ENCODE results near the gene GCSH. TPM values are rescaled to one million over a fixed set of nuclear protein-coding genes. Genes with fewer than 3 reads are reported as not detected.

GCSH gene
- total RNA-seq, 2 donors from 2014 or later = 12.4 to 12.6 TPM

GRCh38 chr16:81060576-81061306, 35.5 kb downstream of the GCSH start:
- Mint-ChIP-seq H3K4me1 (ENCODE audit: low read depth) (no peaks in the 10 kb centered on the region), H3K27ac (no peak overlapping the region), H3K9me3 (no peaks in the 10 kb centered on the region), H3K27me3 (ENCODE audit: low read depth) (no peaks in the 10 kb centered on the region), H3K4me3 (no peak overlapping the region), H3K36me3 (ENCODE audit: insufficient read depth in 2 of 2) (no peaks in the 10 kb centered on the region)
- ATAC-seq (replicated peaks in 1 of 2) (no peak), DNase-seq (no peak)

- H3K9me3 Mint-ChIP-seq = peaks cover 8% of the 10 kb centered on the region in 2 donors
- DNase-seq = no peak
- H3K4me1 Mint-ChIP-seq (ENCODE audit: low read depth) = no peaks in the 10 kb centered on the region
- peaks cover 7 to 12% of the 10 kb centered on the region in 2 donors for H3K36me3 Mint-ChIP-seq (ENCODE audit: insufficient read depth in 2 of 2)
- ATAC-seq (replicated peaks in 1 of 2) = no peak
- H3K4me3 Mint-ChIP-seq = no peak overlapping the region
- H3K27me3 Mint-ChIP-seq (ENCODE audit: low read depth) = no peaks in the 10 kb centered on the region
- no peak overlapping the region for H3K27ac Mint-ChIP-seq
These were observed 42.4 kb downstream of the GCSH start for GRCh38 chr16:81053761-81054160.

GRCh38 chr16:81042821-81043220, 53.4 kb downstream of the GCSH start:
- no peak overlapping the region for H3K27ac Mint-ChIP-seq
- peaks cover 8% of the 10 kb centered on the region for H3K4me1 Mint-ChIP-seq (ENCODE audit: low read depth)
- H3K36me3 Mint-ChIP-seq (ENCODE audit: insufficient read depth in 2 of 2) = peaks cover 7 to 10% of the 10 kb centered on the region in 2 donors

GRCh38 chr16:81041696-81042095, 54.5 kb downstream of the GCSH start:
- H3K27me3 Mint-ChIP-seq (ENCODE audit: low read depth) = no peaks in the 10 kb centered on the region
- ATAC-seq (replicated peaks in 1 of 2) (no peak), DNase-seq (no peak)
- no peak overlapping the region for H3K27ac Mint-ChIP-seq
- no peaks in the 10 kb centered on the region for H3K9me3 Mint-ChIP-seq
- peaks cover 19% of the 10 kb centered on the region for H3K4me1 Mint-ChIP-seq (ENCODE audit: low read depth)
- H3K36me3 Mint-ChIP-seq (ENCODE audit: insufficient read depth in 2 of 2) = peaks cover 7 to 11% of the 10 kb centered on the region in 2 donors
- no peak overlapping the region for H3K4me3 Mint-ChIP-seq

More at GRCh38 chr16:81042821-81043220, 53.4 kb downstream of the GCSH start:
- no peak for ATAC-seq (replicated peaks in 1 of 2)
- DNase-seq = no peak
- H3K4me3 Mint-ChIP-seq = no peak overlapping the region
- H3K27me3 Mint-ChIP-seq (ENCODE audit: low read depth) = no peaks in the 10 kb centered on the region
- H3K9me3 Mint-ChIP-seq = no peaks in the 10 kb centered on the region

- Mint-ChIP-seq H3K4me1 (ENCODE audit: low read depth) (peaks cover 20% of the 10 kb centered on the region), H3K27ac (peak overlapping the region; percentile 11), H3K27me3 (ENCODE audit: low read depth) (no peaks in the 10 kb centered on the region), H3K9me3 (no peaks in the 10 kb centered on the region), H3K36me3 (ENCODE audit: insufficient read depth in 2 of 2) (peaks cover 7 to 11% of the 10 kb centered on the region in 2 donors), H3K4me3 (no peak overlapping the region)
- ATAC-seq (replicated peaks in 1 of 2) (no peak), DNase-seq (no peak)
These were observed 55.4 kb downstream of the GCSH start for GRCh38 chr16:81040842-81041241.

- ATAC-seq (replicated peaks in 1 of 2) = no peak
- Mint-ChIP-seq H3K4me3 (no peak overlapping the region), H3K9me3 (no peaks in the 10 kb centered on the region), H3K27ac (peak overlapping the region; percentile 80), H3K36me3 (ENCODE audit: insufficient read depth in 2 of 2) (peaks cover 7 to 11% of the 10 kb centered on the region in 2 donors), H3K27me3 (ENCODE audit: low read depth) (no peaks in the 10 kb centered on the region), H3K4me1 (ENCODE audit: low read depth) (peaks cover 23% of the 10 kb centered on the region)
- DNase-seq = no peak
These were observed 56.1 kb downstream of the GCSH start for GRCh38 chr16:81040131-81040530.

- Mint-ChIP-seq H3K27me3 (ENCODE audit: low read depth) (no peaks in the 10 kb centered on the region), H3K27ac (no peak overlapping the region), H3K36me3 (ENCODE audit: insufficient read depth in 2 of 2) (peaks cover 3 to 11% of the 10 kb centered on the region in 2 donors), H3K4me1 (ENCODE audit: low read depth) (peaks cover 27% of the 10 kb centered on the region), H3K4me3 (peak overlapping the region; percentile 87 to 92), H3K9me3 (no peaks in the 10 kb centered on the region)
- DNase-seq = no peak
- no peak for ATAC-seq (replicated peaks in 1 of 2)
These were observed 59.3 kb downstream of the GCSH start for GRCh38 chr16:81036751-81037350.

GRCh38 chr16:81035975-81036750, 60.0 kb downstream of the GCSH start:
- ATAC-seq (replicated peaks in 1 of 2) (peak; percentile 83 to 84), DNase-seq (peak; percentile 45 to 67)
- Mint-ChIP-seq H3K36me3 (ENCODE audit: insufficient read depth in 2 of 2) (peaks cover 3 to 7% of the 10 kb centered on the region in 2 donors), H3K4me1 (ENCODE audit: low read depth) (peaks cover 27% of the 10 kb centered on the region), H3K27ac (no peak overlapping the region), H3K4me3 (peak overlapping the region; percentile 87 to 92), H3K27me3 (ENCODE audit: low read depth) (no peaks in the 10 kb centered on the region), H3K9me3 (no peaks in the 10 kb centered on the region)

GRCh38 chr16:81035398-81035974, 60.7 kb downstream of the GCSH start, which contains the start of gene ATMIN:
Gene ATMIN, plus strand, starts transcription at chr16:81035842. Its CDS starts 29 bp downstream, at chr16:81035871.
- H3K36me3 Mint-ChIP-seq (ENCODE audit: insufficient read depth in 2 of 2) = peaks cover 3 to 7% of the 10 kb centered on the region in 2 donors
- DNase-seq = peak; percentile 89 to 96
- no peaks in the 10 kb centered on the region for H3K27me3 Mint-ChIP-seq (ENCODE audit: low read depth)
- H3K27ac Mint-ChIP-seq = no peak within 1 kb of the TSS
- H3K4me1 Mint-ChIP-seq (ENCODE audit: low read depth) = peaks cover 27% of the 10 kb centered on the region
- peak; percentile 95 to 96 for ATAC-seq (replicated peaks in 1 of 2)
- H3K9me3 Mint-ChIP-seq = no peaks in the 10 kb centered on the region
- peak within 1 kb of the TSS; percentile 87 to 92 for H3K4me3 Mint-ChIP-seq

Other genes with a start within 250 kb of the GCSH start
- 100 to 1,000 TPM; 114 to 121 TPM for gene CMC2, start 89.5 kb downstream of the GCSH start, total RNA-seq
- 10 to 100 TPM; 62.0 to 64.1 TPM for gene CENPN, start 89.2 kb downstream of the GCSH start, total RNA-seq
- 10 to 100 TPM; 19.2 to 23.9 TPM for gene ATMIN, start 60.6 kb downstream of the GCSH start, total RNA-seq
- gene C16orf46, start 19.2 kb downstream of the GCSH start, total RNA-seq = under 1 TPM in 1 of 2 donors, not detected in 1; 0.91 TPM
- not detected for gene BCO1, start 142.3 kb upstream of the GCSH start, total RNA-seq
- 10 to 100 TPM; 21.6 to 22.0 TPM for gene GAN, start 218.6 kb upstream of the GCSH start, total RNA-seq

All from activated T-cell treated with anti-CD3 and anti-CD28 coated beads, Interleukin-2, amount 50 U/mL, for 72 hours (primary cell).